Measurements from ENCODE around the gene ARMH4. TPM values are rescaled to one million over a fixed set of nuclear protein-coding genes. Genes with fewer than 3 reads are reported as not detected.

The ARMH4 gene
- total RNA-seq, 1 donor from 2014 or later, result 57.1 TPM

DNA sequence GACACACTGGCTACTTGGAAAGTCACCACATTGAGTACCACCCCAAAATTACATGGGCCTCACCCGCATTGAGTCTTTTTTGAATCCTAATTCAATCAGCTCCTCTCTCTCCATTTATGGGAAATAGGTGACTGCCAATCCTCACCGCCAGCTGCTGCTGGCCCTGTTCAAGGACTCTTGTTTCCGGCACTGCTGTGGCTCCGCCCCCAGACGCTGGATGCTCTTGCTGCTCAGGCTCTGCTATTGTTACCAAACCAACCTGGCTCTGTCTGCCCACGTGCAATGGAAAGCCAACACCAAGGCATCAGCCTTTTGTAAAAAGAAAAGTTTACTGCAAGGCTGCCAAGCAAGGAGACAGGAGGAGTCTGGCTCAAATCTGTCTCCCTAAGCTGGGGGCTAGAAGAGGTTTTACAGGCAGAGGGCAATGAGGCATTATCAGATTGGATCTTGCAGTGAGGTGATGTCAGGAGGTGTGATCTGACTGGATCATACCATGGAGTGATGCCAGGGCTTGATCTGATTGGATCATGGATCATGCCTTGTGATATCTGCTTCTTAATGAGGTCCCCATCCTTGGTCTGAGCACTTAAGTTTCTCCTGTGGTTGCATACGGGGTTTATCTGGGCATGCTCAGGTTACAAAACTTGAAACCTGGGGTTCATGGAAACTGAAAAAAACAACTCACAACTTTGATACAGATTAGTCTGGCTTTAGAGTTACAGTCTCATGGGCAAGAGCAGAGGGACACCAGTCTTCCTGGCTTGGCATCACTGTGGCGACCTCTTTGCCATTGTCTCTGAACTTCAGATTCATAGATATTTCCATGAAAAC, 169.0 kb downstream of the ARMH4 start:
- Mint-ChIP-seq H3K27ac (ENCODE audit: unreplicated experiment) (no peak overlapping the region), H3K27me3 (ENCODE audit: unreplicated experiment) (peaks cover 1% of the 10 kb centered on the region), H3K4me1 (ENCODE audit: low read depth, unreplicated experiment) (no peaks in the 10 kb centered on the region), H3K9me3 (ENCODE audit: unreplicated experiment) (no peaks in the 10 kb centered on the region), H3K4me3 (ENCODE audit: unreplicated experiment) (no peak overlapping the region), H3K36me3 (ENCODE audit: unreplicated experiment) (no peaks in the 10 kb centered on the region)
- TF ChIP-seq, protein P1, sequence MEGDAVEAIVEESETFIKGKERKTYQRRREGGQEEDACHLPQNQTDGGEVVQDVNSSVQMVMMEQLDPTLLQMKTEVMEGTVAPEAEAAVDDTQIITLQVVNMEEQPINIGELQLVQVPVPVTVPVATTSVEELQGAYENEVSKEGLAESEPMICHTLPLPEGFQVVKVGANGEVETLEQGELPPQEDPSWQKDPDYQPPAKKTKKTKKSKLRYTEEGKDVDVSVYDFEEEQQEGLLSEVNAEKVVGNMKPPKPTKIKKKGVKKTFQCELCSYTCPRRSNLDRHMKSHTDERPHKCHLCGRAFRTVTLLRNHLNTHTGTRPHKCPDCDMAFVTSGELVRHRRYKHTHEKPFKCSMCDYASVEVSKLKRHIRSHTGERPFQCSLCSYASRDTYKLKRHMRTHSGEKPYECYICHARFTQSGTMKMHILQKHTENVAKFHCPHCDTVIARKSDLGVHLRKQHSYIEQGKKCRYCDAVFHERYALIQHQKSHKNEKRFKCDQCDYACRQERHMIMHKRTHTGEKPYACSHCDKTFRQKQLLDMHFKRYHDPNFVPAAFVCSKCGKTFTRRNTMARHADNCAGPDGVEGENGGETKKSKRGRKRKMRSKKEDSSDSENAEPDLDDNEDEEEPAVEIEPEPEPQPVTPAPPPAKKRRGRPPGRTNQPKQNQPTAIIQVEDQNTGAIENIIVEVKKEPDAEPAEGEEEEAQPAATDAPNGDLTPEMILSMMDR (IDR thresholded peaks at IDR 0.05; ENCODE audit: partially characterized antibody, unreplicated experiment), result no peak
- DNase-seq, result peak; percentile 21

DNA sequence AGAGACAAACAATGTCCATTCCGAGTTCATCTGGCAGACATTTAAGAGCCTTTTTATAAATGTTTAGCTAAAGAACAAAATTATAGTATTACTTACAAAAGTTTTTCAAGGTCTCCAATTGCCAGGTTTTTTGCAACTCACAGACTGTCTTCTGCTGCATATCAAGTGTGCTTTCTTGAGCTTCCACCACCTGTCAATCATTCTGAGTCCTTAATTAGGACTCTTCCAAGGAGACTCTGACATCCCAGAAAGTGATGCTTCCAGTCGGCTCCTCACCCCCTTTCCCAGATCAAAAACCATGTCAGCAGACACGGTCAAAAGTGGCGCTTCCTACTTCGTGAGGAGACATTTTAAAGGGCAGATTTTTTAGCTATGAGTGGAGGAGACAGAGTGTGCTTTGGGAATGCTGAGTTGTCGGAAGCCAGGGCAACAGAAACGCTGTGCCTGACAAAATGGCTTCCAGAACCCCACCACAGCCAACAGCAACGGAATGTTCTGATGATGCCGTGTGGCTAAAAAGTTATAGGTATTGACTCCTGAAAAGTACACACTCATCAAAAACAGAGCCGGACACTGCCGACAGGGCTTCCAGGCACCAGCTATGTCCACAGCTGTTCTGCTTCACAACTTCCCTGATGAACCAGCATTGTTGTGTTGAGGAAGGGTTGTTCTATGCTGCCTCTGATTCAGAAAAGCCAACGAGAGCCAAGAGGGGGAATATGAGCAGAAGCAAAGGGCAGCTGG, 170.0 kb downstream of the ARMH4 start:
- Mint-ChIP-seq H3K27me3 (ENCODE audit: unreplicated experiment) (peaks cover 1% of the 10 kb centered on the region), H3K36me3 (ENCODE audit: unreplicated experiment) (no peaks in the 10 kb centered on the region), H3K4me1 (ENCODE audit: low read depth, unreplicated experiment) (no peaks in the 10 kb centered on the region), H3K4me3 (ENCODE audit: unreplicated experiment) (no peak overlapping the region), H3K27ac (ENCODE audit: unreplicated experiment) (no peak overlapping the region), H3K9me3 (ENCODE audit: unreplicated experiment) (no peaks in the 10 kb centered on the region)
- TF ChIP-seq, protein P1 (IDR thresholded peaks at IDR 0.05; ENCODE audit: partially characterized antibody, unreplicated experiment), result no peak
- no peak for DNase-seq

DNA sequence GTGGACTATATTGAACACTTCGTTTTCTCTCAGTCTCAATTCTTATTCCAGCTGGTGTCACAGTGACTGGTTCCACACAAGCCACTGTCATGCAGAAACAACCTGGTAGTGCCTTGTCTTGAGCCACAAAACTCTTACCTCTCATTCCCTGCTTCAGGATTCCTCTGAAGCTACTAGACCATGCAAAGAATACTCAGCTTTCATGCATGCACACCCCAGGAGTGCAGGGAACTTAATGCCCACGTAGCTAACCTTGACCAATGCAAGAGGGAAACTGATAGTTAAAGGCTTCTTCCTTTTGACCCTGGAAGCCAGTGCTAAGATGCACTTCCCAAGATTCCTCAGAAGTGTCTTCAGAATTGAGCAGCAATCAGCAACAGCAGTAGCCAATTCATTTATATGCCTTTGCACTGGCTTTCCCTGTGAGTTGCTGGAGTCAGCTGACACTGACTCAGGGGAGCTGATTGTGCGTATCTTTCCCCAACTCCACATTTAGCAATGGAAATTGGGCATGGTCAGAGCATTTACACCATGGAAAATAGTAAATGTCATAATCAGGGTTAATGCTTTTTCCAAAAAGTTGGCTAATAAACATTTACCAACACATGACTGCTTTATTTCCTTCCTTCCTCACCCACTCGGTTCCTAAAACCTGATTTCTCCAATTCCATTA, 172.5 kb downstream of the ARMH4 start:
- DNase-seq, result no peak
- H3K36me3 Mint-ChIP-seq (ENCODE audit: unreplicated experiment), result no peaks in the 10 kb centered on the region
- H3K27ac Mint-ChIP-seq (ENCODE audit: unreplicated experiment), result no peak overlapping the region
- TF ChIP-seq, protein P1 (IDR thresholded peaks at IDR 0.05; ENCODE audit: partially characterized antibody, unreplicated experiment), result no peak
- H3K4me1 Mint-ChIP-seq (ENCODE audit: low read depth, unreplicated experiment), result no peaks in the 10 kb centered on the region
- no peak overlapping the region for H3K4me3 Mint-ChIP-seq (ENCODE audit: unreplicated experiment)
- peaks cover 1% of the 10 kb centered on the region for H3K27me3 Mint-ChIP-seq (ENCODE audit: unreplicated experiment)
- no peaks in the 10 kb centered on the region for H3K9me3 Mint-ChIP-seq (ENCODE audit: unreplicated experiment)

DNA sequence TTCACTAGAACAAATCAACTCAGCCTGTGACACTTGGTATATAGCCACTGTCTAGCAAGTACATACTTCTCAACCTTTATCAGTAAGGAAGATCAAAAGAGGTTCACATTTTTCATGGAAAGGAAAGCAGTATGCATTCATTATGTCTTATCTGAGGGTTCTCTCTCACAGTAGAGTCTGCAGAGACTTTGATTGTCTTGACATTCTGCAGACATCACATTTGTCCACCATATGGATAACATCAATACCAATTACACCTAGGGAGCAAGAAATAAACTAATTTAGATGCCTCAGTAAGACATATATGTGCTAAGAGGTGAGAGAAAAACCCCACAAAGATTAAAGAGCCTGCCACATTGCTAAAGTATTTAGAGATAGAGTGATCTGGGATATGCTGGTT, 175.3 kb downstream of the ARMH4 start:
- Mint-ChIP-seq H3K9me3 (ENCODE audit: unreplicated experiment) (no peaks in the 10 kb centered on the region), H3K27me3 (ENCODE audit: unreplicated experiment) (peaks cover 4% of the 10 kb centered on the region), H3K36me3 (ENCODE audit: unreplicated experiment) (no peaks in the 10 kb centered on the region), H3K4me3 (ENCODE audit: unreplicated experiment) (no peak overlapping the region), H3K27ac (ENCODE audit: unreplicated experiment) (no peak overlapping the region), H3K4me1 (ENCODE audit: low read depth, unreplicated experiment) (no peaks in the 10 kb centered on the region)
- DNase-seq, result no peak
- TF ChIP-seq, protein P1 (IDR thresholded peaks at IDR 0.05; ENCODE audit: partially characterized antibody, unreplicated experiment), result no peak

Data from glutamatergic neuron (in vitro differentiated cells).